BLaER1 (cell line): ENCODE results near the gene TAOK3.

Experiments
- H3K27ac ChIP-seq: shearing (Covaris generic); formaldehyde crosslinking; 2 replicates; pipeline ENCODE4 v1.8.1; 2022
- H3K27me3 ChIP-seq: shearing (Covaris generic); formaldehyde crosslinking; 2 replicates; pipeline ENCODE4 v1.8.1; 2022
- H3K36me3 ChIP-seq: shearing (Covaris generic); formaldehyde crosslinking; 2 replicates; pipeline ENCODE4 v1.8.1; 2022
- H3K4me1 ChIP-seq: shearing (Covaris generic); formaldehyde crosslinking; 2 replicates; pipeline ENCODE4 v1.8.1; 2022
- H3K4me2 ChIP-seq: shearing (Covaris generic); formaldehyde crosslinking; 2 replicates; pipeline ENCODE4 v1.8.1; 2022
- H3K4me3 ChIP-seq: shearing (Covaris generic); formaldehyde crosslinking; 2 replicates; pipeline ENCODE4 v1.8.1; 2022
- H3K9ac ChIP-seq: shearing (Covaris generic); formaldehyde crosslinking; 2 replicates; pipeline ENCODE4 v1.8.1; 2022
- H3K9me3 ChIP-seq: shearing (Covaris generic); formaldehyde crosslinking; 2 replicates; pipeline ENCODE4 v1.8.1; 2022
- H4K20me1 ChIP-seq: shearing (Covaris generic); formaldehyde crosslinking; 2 replicates; pipeline ENCODE4 v1.8.1; 2022
- Cebpa-rat ChIP-seq: shearing (Covaris generic); IDR thresholded peaks from 2 replicates; pipeline ENCODE4 v1.8.1; 2022

Gene TAOK3

GRCh38 chr12:118397708-118398440 is 25.2 kb upstream of the TAOK3 start:
- Histone ChIP-seq H3K9ac (no peak overlapping the region), H3K9me3 (no peaks in the 10 kb centered on the region), H3K4me3 (no peak overlapping the region), H4K20me1 (peaks cover 38% of the 10 kb centered on the region), H3K36me3 (peaks cover 100% of the 10 kb centered on the region), H3K4me2 (no peak overlapping the region), H3K27me3 (no peaks in the 10 kb centered on the region), H3K27ac (no peak overlapping the region), H3K4me1 (no peaks in the 10 kb centered on the region)
- no peak for TF ChIP-seq Cebpa-rat

GRCh38 chr12:118391836-118392235 is 19.1 kb upstream of the TAOK3 start:
- Histone ChIP-seq H3K36me3 (peaks cover 100% of the 10 kb centered on the region), H3K4me1 (no peaks in the 10 kb centered on the region), H3K4me2 (no peak overlapping the region), H3K27me3 (no peaks in the 10 kb centered on the region), H3K9me3 (no peaks in the 10 kb centered on the region), H4K20me1 (peaks cover 30% of the 10 kb centered on the region), H3K4me3 (no peak overlapping the region), H3K9ac (no peak overlapping the region), H3K27ac (no peak overlapping the region)
- no peak for TF ChIP-seq Cebpa-rat

- Histone ChIP-seq H4K20me1 (peaks cover 26% of the 10 kb centered on the region; the same call in 1 of the 2 replicates), H3K27ac (no peak overlapping the region), H3K4me1 (no peaks in the 10 kb centered on the region), H3K4me3 (no peak overlapping the region), H3K36me3 (peaks cover 100% of the 10 kb centered on the region), H3K9ac (no peak overlapping the region), H3K27me3 (no peaks in the 10 kb centered on the region), H3K4me2 (no peak overlapping the region), H3K9me3 (no peaks in the 10 kb centered on the region)
- no peak for TF ChIP-seq Cebpa-rat
Observed at GRCh38 chr12:118391424-118391823, 18.7 kb upstream of the TAOK3 start.

DNA sequence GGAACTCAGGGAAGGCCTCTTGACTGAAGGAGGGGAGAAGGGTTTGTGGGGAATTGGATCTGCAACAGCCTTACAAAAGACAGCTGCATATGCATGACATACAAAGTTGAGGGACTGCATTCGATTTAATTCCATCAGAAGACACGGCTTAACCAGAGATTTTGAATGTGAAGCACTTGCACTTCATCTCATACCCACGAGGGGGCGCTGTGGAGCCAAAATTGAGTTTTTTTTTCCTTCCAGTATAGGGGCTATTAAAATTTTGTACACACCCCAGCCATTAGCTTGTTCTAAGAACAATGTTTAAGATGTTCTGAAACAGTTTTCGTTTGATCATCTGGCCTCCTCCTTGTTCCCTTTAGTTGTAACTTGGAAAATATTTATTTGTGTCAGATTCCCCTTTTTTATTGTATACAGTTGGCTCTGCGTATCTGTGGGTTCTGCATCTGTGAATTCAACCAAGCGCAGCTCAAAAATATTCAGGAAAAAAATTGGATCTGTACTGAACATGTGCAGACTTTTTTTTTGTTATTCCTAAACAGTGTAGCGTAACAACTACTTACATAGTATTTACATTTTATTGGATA is 5.3 kb upstream of the TAOK3 start:
- peak overlapping the region; percentile 97 for H3K4me3 ChIP-seq
- TF ChIP-seq Cebpa-rat = no peak
- H3K4me1 ChIP-seq = peaks cover 25% of the 10 kb centered on the region
- no peaks in the 10 kb centered on the region for H3K27me3 ChIP-seq
- H3K4me2 ChIP-seq = peak overlapping the region; percentile 98
- peaks cover 47% of the 10 kb centered on the region for H3K36me3 ChIP-seq
- no peaks in the 10 kb centered on the region for H3K9me3 ChIP-seq
- peak overlapping the region; percentile 93 for H3K9ac ChIP-seq
- H4K20me1 ChIP-seq = peaks cover 49% of the 10 kb centered on the region
- H3K27ac ChIP-seq = no peak overlapping the region

DNA sequence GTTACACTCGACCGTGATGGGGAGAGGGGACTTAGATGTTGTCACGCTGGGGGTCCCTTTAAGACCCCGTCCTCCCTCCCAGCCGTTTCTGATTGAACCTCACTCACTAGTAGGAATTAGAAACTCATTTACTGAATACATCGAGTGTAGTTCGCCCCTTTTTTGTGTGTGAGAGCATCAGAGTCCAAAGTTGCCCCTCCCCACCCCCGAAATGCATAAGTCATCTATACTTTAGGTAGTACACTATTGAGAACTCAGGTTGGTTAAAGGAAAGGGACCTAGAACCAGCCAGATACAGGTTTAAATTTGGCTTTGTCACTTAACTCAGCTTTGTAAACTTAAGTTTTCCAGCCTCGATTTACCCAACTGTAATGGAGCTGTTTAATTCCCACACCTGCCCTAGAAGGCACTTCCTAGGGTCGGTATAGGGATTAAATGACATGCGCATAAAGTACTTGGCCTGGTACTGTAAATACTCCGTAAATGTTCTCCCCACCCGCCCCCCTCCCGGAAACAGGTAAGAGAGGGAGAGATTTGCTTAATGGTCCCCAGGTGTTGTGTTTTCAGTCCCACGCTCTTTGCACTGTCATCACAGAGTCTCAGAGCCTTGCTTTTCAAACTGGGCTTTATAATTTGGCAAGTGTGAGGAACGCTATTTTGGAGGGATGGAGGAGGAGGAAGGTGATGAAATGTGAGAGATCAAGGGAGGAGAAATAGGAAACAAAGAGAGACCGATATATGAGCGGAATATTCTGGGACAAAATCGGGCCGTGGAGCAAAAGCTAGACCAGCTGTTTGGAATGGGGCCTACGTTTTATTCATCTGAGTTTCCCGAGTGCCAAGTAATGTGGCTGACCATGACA is 4.5 kb upstream of the TAOK3 start:
- peaks cover 40% of the 10 kb centered on the region for H3K36me3 ChIP-seq
- H3K27ac ChIP-seq = peak overlapping the region; percentile 97; the same call in 1 of the 2 replicates
- peaks cover 25% of the 10 kb centered on the region for H3K4me1 ChIP-seq
- peaks cover 4% of the 10 kb centered on the region; the same call in 1 of the 2 replicates for H3K27me3 ChIP-seq
- H3K9ac ChIP-seq = peak overlapping the region; percentile 93
- no peak for TF ChIP-seq Cebpa-rat
- no peaks in the 10 kb centered on the region for H3K9me3 ChIP-seq
- peak overlapping the region; percentile 98 for H3K4me2 ChIP-seq
- peak overlapping the region; percentile 97 for H3K4me3 ChIP-seq
- H4K20me1 ChIP-seq = peaks cover 48% of the 10 kb centered on the region

- Histone ChIP-seq H3K27ac (peak within 1 kb of the TSS; percentile 97), H3K4me2 (peak within 1 kb of the TSS; percentile 98), H3K9me3 (no peaks in the 10 kb centered on the region), H3K4me3 (peak within 1 kb of the TSS; percentile 97), H3K36me3 (peaks cover 31% of the 10 kb centered on the region), H3K27me3 (peaks cover 13% of the 10 kb centered on the region), H3K4me1 (peaks cover 32% of the 10 kb centered on the region), H3K9ac (peak within 1 kb of the TSS; percentile 93), H4K20me1 (peaks cover 52% of the 10 kb centered on the region)
- TF ChIP-seq Cebpa-rat = no peak
Observed at GRCh38 chr12:118376089-118377020, 3.6 kb upstream of the TAOK3 start, which contains the start of gene SUDS3. SUDS3 (plus strand) TSS chr12:118376555; CDS start chr12:118376692, 137 bp downstream.

DNA sequence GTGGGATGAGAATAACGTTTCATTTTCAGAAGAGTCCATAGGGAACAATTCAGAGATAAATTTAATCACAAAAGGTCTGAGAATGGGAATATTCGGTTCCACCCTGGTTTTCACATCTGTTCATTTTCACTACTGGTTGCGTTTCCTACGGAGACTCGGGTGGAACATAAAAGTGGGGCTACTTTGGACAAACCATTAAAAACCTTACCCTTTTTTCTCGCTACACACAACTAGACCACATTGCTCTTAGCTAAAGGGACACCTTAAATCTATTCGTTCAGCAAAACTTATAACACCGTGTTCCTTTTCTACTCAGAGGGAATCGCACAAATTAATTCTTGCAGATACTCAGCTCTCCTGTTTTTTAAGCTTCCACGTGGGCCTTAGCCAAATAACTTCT is 2.6 kb upstream of the TAOK3 start:
- TF ChIP-seq Cebpa-rat = no peak
- Histone ChIP-seq H3K36me3 (peaks cover 21% of the 10 kb centered on the region), H3K4me2 (peak overlapping the region; percentile 72), H3K9me3 (no peaks in the 10 kb centered on the region), H3K4me3 (no peak overlapping the region), H3K27me3 (peaks cover 23% of the 10 kb centered on the region), H3K4me1 (peaks cover 36% of the 10 kb centered on the region), H3K9ac (no peak overlapping the region), H4K20me1 (peaks cover 57% of the 10 kb centered on the region), H3K27ac (no peak overlapping the region)

GRCh38 chr12:118374909-118375308 is 2.2 kb upstream of the TAOK3 start:
- Histone ChIP-seq H3K9me3 (no peaks in the 10 kb centered on the region), H3K36me3 (peaks cover 17% of the 10 kb centered on the region), H3K4me3 (no peak overlapping the region), H4K20me1 (peaks cover 57% of the 10 kb centered on the region), H3K9ac (no peak overlapping the region), H3K4me1 (peaks cover 36% of the 10 kb centered on the region), H3K27ac (no peak overlapping the region), H3K27me3 (peaks cover 27% of the 10 kb centered on the region), H3K4me2 (no peak overlapping the region)
- no peak for TF ChIP-seq Cebpa-rat
